Neural cell (in vitro differentiated cells): ENCODE data around the gene ZMAT3.

ENCODE experiments used
- CTCF ChIP-seq: fragments of 450-650 bp; IDR thresholded peaks from 2 replicates; pipeline ENCODE4 v1.5.1; 2014; ENCODE audit warnings: antibody characterized with exemption, mild to moderate bottlenecking, moderate library complexity; ENCODE audit not compliant: poor library complexity, severe bottlenecking
- EP300 ChIP-seq: fragments of 450-650 bp; conservative IDR thresholded peaks from 2 replicates; pipeline ENCODE4 v1.6.1; 2014; ENCODE audit warnings: antibody characterized with exemption, mild to moderate bottlenecking, moderate library complexity; ENCODE audit not compliant: poor library complexity, severe bottlenecking
- EZH2 ChIP-seq: fragments of 200-600, 300-800 bp; shearing (Covaris generic), sonication (generic); IDR thresholded peaks from 2 replicates; pipeline ENCODE4 v1.6.1; 2014; ENCODE audit warnings: antibody characterized with exemption, low read length, borderline replicate concordance, mild to moderate bottlenecking; ENCODE audit not compliant: insufficient read depth, poor library complexity, severe bottlenecking
- MXI1 ChIP-seq: fragments of 450-650 bp; conservative IDR thresholded peaks from 2 replicates; pipeline ENCODE4 v1.6.1; 2014; ENCODE audit warnings: antibody characterized with exemption, mild to moderate bottlenecking; ENCODE audit not compliant: poor library complexity, severe bottlenecking
- POLR2AphosphoS5 ChIP-seq: IDR thresholded peaks from 2 replicates; pipeline ENCODE4 v1.6.1; 2012
- RAD21 ChIP-seq: fragments of 450-650 bp; conservative IDR thresholded peaks from 2 replicates; pipeline ENCODE4 v1.6.1; 2014; ENCODE audit warnings: antibody characterized with exemption, mild to moderate bottlenecking, moderate library complexity
- REST ChIP-seq: IDR thresholded peaks from 2 replicates; pipeline ENCODE4 v1.6.1; 2012; ENCODE audit warnings: borderline replicate concordance
- SMC3 ChIP-seq: fragments of 450-650 bp; conservative IDR thresholded peaks from 2 replicates; pipeline ENCODE4 v1.6.1; 2014; ENCODE audit warnings: antibody characterized with exemption, mild to moderate bottlenecking, moderate library complexity; ENCODE audit not compliant: poor library complexity
- TAF1 ChIP-seq: IDR thresholded peaks from 2 replicates; pipeline ENCODE4 v1.6.1; 2012; ENCODE audit warnings: low read depth

- TF ChIP-seq CTCF (no peak), EP300 (no peak), EZH2 (no peak), POLR2AphosphoS5 (no peak), TAF1 (no peak), RAD21 (no peak), REST (no peak), SMC3 (no peak), MXI1 (no peak)
These were observed 3.8 kb downstream of the ZMAT3 start for GRCh38 chr3:179067839-179068238.
